Activated CD8-positive, alpha-beta T cell treated with anti-CD3 and anti-CD28 coated beads for 36 hours (primary cell): ENCODE measurements around the gene ARVCF. TPM values are rescaled to one million over a fixed set of nuclear protein-coding genes. Genes with fewer than 3 reads are reported as not detected.
A peak's percentile ranks its signal among the peaks of the same experiment; 100 is the strongest.

Experiments used
- ATAC-seq: fragments of 200-7000 bp; cut with Tn5 transposase; one replicate; pipeline ENCODE4 v1.10.0; 2021; ENCODE audit warnings: mild to moderate bottlenecking, moderate library complexity
- CTCF ChIA-PET: fragments of 350-600 bp; sonication (Branson Sonifier 250); formaldehyde crosslinking; loops from one replicate; lab custom pipeline; 2021; ENCODE audit warnings: antibody characterized with exemption; lab: Charles Lee
- POLR2A ChIA-PET: fragments of 350-600 bp; sonication (Branson Sonifier 250); formaldehyde crosslinking; loops from one replicate; lab custom pipeline; 2021; ENCODE audit warnings: antibody characterized with exemption; lab: Charles Lee
- DNase-seq: peaks from one replicate; pipeline ENCODE4 v3.0.0-alpha.2; 2020
- H3K27ac Mint-ChIP-seq: one replicate; pipeline ENCODE4 v1.8.0; 2021; ENCODE audit warnings: mild to moderate bottlenecking, mixed read lengths
- H3K27me3 Mint-ChIP-seq: one replicate; pipeline ENCODE4 v1.8.0; 2021; ENCODE audit warnings: mixed read lengths
- H3K36me3 Mint-ChIP-seq: one replicate; pipeline ENCODE4 v1.8.0; 2021; ENCODE audit warnings: low read depth, mixed read lengths
- H3K4me1 Mint-ChIP-seq: one replicate; pipeline ENCODE4 v1.8.0; 2021; ENCODE audit warnings: low read depth, mixed read lengths
- H3K4me3 Mint-ChIP-seq: one replicate; pipeline ENCODE4 v1.8.0; 2021; ENCODE audit warnings: mild to moderate bottlenecking, moderate library complexity, mixed read lengths
- H3K9me3 Mint-ChIP-seq: one replicate; pipeline ENCODE4 v1.8.0; 2021; ENCODE audit warnings: mixed read lengths
- intact Hi-C: fragments of 100-400 bp; cut with micrococcal nuclease; formaldehyde crosslinking; loops from one replicate; pipeline ENCODE4 v1.10.0; 2022
- total RNA-seq, 2 experiments: library from RNA; stranded (reverse); gene quantifications; one replicate each; pipeline ENCODE4 v1.2.3, GENCODE V29; 2021
- TF ChIP-seq, protein P1 (sequence below): fragments of 200-600 bp; IDR thresholded peaks from one replicate; pipeline ENCODE4 v1.8.0; 2022; ENCODE audit warnings: antibody characterized with exemption, mild to moderate bottlenecking

ARVCF gene
- total RNA-seq, 2 experiments from 2014 or later = 1.2 to 1.9 TPM

DNA sequence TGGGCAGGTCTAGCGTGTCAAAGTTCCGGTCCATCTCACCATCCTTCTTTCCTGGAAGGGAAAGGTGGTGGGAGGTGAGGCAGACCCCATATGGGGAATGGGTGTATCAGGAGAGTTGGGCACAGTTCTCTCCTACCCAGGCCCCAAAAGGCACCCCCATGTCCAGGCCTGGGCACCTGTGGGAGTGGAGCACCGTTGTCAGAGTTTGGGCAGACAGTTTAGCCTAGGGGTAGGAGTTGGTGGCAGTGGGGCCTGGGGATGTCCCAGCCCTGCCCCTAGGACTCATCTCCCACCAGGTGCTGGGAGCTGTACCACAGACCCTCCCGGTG is 41.0 kb downstream of the ARVCF start:
- ChIA-PET CTCF (interaction anchor here (0.7 kb wide), 1 partner anchor 155 kb away, joined by 5 read pairs; no protein-coding TSS in a partner anchor), POLR2A (no interaction called here)
- intact Hi-C loops = no loop called here
- no peaks in the 10 kb centered on the region for H3K9me3 Mint-ChIP-seq
- DNase-seq = no peak
- TF ChIP-seq, protein P1, sequence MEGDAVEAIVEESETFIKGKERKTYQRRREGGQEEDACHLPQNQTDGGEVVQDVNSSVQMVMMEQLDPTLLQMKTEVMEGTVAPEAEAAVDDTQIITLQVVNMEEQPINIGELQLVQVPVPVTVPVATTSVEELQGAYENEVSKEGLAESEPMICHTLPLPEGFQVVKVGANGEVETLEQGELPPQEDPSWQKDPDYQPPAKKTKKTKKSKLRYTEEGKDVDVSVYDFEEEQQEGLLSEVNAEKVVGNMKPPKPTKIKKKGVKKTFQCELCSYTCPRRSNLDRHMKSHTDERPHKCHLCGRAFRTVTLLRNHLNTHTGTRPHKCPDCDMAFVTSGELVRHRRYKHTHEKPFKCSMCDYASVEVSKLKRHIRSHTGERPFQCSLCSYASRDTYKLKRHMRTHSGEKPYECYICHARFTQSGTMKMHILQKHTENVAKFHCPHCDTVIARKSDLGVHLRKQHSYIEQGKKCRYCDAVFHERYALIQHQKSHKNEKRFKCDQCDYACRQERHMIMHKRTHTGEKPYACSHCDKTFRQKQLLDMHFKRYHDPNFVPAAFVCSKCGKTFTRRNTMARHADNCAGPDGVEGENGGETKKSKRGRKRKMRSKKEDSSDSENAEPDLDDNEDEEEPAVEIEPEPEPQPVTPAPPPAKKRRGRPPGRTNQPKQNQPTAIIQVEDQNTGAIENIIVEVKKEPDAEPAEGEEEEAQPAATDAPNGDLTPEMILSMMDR = no peak
- H3K36me3 Mint-ChIP-seq = no peaks in the 10 kb centered on the region
- H3K27ac Mint-ChIP-seq = no peak overlapping the region
- H3K27me3 Mint-ChIP-seq = no peaks in the 10 kb centered on the region
- peaks cover 17% of the 10 kb centered on the region for H3K4me1 Mint-ChIP-seq
- ATAC-seq = no peak
- no peak overlapping the region for H3K4me3 Mint-ChIP-seq

DNA sequence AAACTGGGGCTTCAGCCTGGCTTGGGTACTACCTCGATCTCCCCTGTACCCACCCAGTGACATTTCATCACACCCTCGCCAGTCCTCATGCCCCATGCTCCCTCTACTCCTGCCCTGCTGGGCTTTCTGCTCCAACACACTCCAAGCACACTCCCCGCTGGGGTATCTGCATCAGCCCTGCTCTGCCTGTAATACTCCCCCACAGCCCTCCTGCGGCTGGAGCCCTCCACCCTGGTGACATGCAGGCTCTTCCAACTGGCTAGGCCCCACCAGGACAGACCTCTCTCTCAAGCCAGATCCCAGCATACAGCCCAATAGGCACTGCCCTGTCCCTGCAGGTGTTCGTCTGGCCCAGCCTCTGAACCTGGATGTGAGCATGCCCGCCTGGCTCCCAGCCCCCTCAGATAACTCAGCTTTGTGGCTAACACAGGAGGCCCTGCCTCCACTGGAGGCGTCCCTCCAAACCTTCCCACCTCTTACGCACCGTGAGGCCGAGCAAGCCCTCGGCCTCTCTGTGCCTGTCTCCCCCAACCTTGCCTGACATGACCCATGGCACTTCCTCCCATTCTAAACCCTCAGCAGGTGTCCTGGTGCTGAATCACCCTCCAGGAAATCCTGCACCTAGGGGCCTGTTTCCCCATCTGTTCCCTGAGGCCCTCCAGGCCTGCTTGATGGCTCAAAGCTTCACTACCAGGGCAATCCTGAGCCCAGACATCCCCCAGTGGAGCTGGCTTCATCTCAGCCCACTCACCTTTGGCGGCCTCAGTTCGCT is 41.5 kb downstream of the ARVCF start:
- ATAC-seq (peak; percentile 19), DNase-seq (no peak)
- no peaks in the 10 kb centered on the region for H3K36me3 Mint-ChIP-seq
- no peak overlapping the region for H3K4me3 Mint-ChIP-seq
- no peak overlapping the region for H3K27ac Mint-ChIP-seq
- peaks cover 17% of the 10 kb centered on the region for H3K4me1 Mint-ChIP-seq
- TF ChIP-seq, protein P1 = no peak
- intact Hi-C loops = loop anchor here (5.0 kb wide), 2 partner anchors 52 to 152 kb away; no protein-coding TSS in a partner anchor
- H3K9me3 Mint-ChIP-seq = no peaks in the 10 kb centered on the region
- H3K27me3 Mint-ChIP-seq = no peaks in the 10 kb centered on the region
- POLR2A ChIA-PET = no interaction called here
- CTCF ChIA-PET = interaction anchor here (0.7 kb wide), 1 partner anchor 155 kb away, joined by 5 read pairs; no protein-coding TSS in a partner anchor

DNA sequence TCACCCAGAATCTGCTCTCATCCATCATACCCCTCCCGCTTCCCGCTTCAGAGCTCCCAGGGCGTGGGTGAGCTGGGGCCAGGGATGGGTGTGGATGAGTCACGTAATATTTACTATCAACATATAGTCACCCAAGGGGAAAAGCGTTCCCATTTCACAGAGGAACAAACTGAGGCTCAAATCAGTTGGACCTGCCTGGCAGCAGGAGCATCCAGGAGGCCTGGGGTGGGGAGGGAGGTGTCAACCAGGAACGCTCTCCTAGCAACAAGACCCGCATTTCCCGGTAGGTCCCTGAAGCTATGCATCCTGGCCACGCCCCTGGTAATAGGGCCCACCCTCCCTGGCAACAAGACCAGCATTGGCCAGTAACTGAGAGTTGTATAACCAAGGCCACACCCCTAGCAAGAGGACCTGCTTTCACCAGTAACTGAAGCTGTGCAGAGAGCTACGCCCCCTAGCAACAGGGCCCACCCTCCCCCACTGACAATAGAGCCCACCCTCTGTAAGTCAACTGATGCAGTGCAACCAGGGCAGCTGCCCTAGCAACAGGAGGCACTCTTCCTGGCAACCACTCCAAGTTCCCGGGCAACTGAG is 42.3 kb downstream of the ARVCF start:
- ChIA-PET CTCF (interaction anchor here (6.7 kb wide), 1 partner anchor 39 kb away, joined by 75 read pairs; no protein-coding TSS in a partner anchor), POLR2A (interaction anchor here (1.0 to 1.4 kb wide), 3 partner anchors 14 to 143 kb away, joined by 3 to 5 read pairs (median 3); partner anchors contain the start of gene TRMT2A)

DNA sequence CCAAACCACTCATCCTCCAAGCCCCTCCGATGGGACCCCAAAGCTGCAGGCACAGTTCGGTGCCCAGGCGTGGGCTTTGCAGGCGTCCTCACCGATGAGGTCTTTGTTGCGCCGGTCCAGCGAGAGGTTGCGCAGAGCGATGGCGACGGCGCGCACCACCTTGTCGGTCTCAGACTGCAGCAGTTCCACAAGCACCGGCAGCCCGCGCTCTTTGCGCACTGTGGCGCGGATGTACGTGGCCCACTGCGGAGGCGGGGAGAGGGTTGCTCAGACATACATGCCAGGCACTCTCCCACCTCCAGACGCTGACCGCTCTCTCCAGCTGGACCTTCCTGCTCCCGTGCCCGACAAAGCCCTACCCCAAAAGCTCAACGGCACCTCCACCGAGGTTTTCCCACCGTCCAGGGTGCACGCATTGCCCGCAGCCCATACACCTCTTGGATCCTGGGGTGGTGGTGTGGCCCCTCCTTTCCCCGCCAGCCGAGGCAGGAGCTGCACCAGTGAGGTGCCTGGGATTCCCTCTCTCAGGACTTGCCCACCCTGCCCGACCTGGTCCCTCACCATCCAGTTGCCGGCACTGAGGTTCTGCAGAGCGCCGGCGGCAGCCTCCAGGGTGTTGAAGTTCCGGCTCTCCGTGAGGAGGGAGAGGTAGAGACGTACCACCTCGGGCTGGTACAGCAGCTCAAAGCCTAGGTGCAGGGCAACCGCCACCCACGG is 42.9 kb downstream of the ARVCF start:
- ChIA-PET POLR2A (interaction anchor here (1.0 to 1.4 kb wide), 3 partner anchors 15 to 144 kb away, joined by 3 to 5 read pairs (median 3); partner anchors contain the start of gene TRMT2A), CTCF (interaction anchor here (6.7 kb wide), 1 partner anchor 40 kb away, joined by 75 read pairs; no protein-coding TSS in a partner anchor)
- intact Hi-C loops = loop anchor here (5.0 kb wide), 2 partner anchors 54 to 154 kb away; no protein-coding TSS in a partner anchor
- H3K4me1 Mint-ChIP-seq = peaks cover 17% of the 10 kb centered on the region
- no peak for DNase-seq
- no peak for ATAC-seq
- H3K27me3 Mint-ChIP-seq = no peaks in the 10 kb centered on the region
- no peak overlapping the region for H3K4me3 Mint-ChIP-seq
- no peaks in the 10 kb centered on the region for H3K9me3 Mint-ChIP-seq
- TF ChIP-seq, protein P1 = no peak
- H3K27ac Mint-ChIP-seq = no peak overlapping the region
- H3K36me3 Mint-ChIP-seq = no peaks in the 10 kb centered on the region

More for the DNA sequence above, 42.3 kb downstream of the ARVCF start:
- DNase-seq (peak; percentile 46), ATAC-seq (peak; percentile 41)
- intact Hi-C loops = loop anchor here (5.0 kb wide), 2 partner anchors 53 to 153 kb away; no protein-coding TSS in a partner anchor
- H3K9me3 Mint-ChIP-seq = no peaks in the 10 kb centered on the region
- H3K27ac Mint-ChIP-seq = no peak overlapping the region
- no peaks in the 10 kb centered on the region for H3K36me3 Mint-ChIP-seq
- TF ChIP-seq, protein P1 = no peak
- no peaks in the 10 kb centered on the region for H3K27me3 Mint-ChIP-seq
- peaks cover 17% of the 10 kb centered on the region for H3K4me1 Mint-ChIP-seq
- H3K4me3 Mint-ChIP-seq = no peak overlapping the region
